HG03354 (cell line): ENCODE results near the gene PTGER2.

Source experiments
- ATAC-seq: cut with Tn5 transposase; IDR thresholded peaks from one replicate; pipeline ENCODE4 v1.9.1; 2021; ENCODE audit warnings: mild to moderate bottlenecking; ENCODE audit not compliant: unreplicated experiment, poor library complexity, severe bottlenecking

The PTGER2 gene

DNA sequence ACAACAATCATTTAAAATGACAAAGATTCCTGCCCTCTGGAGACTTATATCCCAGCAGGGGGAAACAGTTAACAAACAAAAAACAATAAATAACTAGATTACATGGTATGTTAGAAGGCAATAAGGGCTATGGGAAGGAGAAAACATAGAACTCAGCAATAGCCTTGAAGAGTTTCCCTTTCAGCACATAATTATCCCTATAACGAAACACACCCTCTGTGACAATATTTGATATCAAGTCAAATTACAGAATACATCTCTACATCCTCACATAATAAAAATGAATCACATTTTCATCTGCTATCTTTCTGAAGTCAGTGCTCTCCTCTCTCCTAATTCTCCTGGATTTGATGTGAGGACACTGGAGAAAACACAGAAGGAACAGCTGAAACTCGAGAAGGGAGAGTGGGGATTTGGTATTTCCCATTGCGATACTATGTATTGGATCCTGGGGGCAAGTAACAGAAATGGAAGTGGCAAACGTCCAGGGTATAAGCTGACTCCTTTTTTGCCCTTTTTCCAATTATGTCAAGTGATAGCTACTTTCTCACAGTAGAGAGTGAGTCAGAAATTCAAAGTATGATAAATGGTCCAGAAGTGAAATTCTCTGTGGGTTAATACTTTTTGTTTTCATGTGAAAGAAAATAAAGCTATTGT lies 9.7 kb upstream of the PTGER2 start:
- no peak for ATAC-seq

DNA sequence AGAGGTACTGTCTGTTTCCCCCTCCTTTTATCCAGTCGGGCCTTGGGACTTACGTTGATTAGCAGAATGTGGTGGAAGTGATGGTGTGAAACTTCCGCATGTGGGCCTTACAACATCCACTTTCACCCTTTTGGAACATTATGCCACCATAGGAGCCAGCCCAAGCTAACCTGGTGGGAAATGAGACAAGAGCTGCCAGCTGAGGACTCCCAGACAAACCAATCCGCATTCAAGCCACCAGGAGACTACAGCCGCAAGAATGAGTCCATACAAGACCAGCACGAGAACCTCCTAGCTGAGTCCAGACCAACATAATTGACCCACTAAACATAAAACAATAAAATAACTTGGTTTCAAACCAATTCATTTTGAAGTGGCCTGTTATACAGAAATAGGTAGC lies 9.1 kb upstream of the PTGER2 start:
- ATAC-seq: no peak

DNA sequence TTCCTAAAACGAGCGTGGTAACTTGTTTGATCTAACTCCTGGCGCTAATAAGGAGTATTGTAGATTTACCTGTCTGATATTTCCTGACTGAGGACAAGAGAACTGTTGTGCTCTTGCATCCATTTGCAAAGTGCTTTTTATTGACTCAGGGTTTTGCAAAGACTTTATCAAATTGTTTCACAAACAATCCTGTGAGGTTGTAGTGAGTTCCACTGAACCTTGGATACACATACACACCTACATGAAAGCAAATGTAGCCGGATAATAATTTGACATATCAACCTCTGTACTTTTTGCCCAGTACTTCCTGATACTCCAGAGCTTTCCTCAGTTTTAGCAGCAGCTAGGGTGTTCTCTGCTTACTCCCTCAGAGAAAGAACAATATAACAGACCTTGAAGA lies 6.7 kb upstream of the PTGER2 start:
- no peak for ATAC-seq

GRCh38 chr14:52307905-52308304 lies 6.2 kb upstream of the PTGER2 start:
- no peak for ATAC-seq

- no peak for ATAC-seq
These were observed 3.6 kb upstream of the PTGER2 start for GRCh38 chr14:52310541-52310940.

- ATAC-seq: no peak
These were observed 1.2 kb upstream of the PTGER2 start for GRCh38 chr14:52312931-52313355.

GRCh38 chr14:52313462-52313861 lies 650 bp upstream of the PTGER2 start:
- ATAC-seq: no peak

DNA sequence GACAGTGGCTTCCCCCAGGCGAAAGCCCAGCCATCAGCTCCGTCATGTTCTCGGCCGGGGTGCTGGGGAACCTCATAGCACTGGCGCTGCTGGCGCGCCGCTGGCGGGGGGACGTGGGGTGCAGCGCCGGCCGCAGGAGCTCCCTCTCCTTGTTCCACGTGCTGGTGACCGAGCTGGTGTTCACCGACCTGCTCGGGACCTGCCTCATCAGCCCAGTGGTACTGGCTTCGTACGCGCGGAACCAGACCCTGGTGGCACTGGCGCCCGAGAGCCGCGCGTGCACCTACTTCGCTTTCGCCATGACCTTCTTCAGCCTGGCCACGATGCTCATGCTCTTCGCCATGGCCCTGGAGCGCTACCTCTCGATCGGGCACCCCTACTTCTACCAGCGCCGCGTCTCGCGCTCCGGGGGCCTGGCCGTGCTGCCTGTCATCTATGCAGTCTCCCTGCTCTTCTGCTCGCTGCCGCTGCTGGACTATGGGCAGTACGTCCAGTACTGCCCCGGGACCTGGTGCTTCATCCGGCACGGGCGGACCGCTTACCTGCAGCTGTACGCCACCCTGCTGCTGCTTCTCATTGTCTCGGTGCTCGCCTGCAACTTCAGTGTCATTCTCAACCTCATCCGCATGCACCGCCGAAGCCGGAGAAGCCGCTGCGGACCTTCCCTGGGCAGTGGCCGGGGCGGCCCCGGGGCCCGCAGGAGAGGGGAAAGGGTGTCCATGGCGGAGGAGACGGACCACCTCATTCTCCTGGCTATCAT lies 663 bp downstream of the PTGER2 start:
- ATAC-seq: peak; percentile 35

DNA sequence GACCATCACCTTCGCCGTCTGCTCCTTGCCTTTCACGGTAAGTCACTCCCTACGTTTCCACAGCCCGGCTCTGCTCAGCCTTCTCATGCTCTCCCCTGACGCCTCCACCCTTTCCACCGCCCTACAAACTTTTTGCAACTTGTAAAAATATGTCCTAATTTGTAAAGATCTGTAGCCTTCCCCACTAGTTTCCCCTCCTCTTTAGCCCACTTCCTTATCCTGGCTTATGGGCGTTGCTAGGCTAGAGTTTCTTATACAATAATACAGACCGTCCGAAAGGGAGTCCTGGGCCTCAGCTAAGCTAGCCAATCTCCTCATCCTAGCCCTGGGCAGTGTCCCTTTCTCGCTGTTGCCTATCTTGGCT lies 1.2 kb downstream of the PTGER2 start:
- ATAC-seq: peak; percentile 11

- ATAC-seq: no peak
These were observed 4.0 kb downstream of the PTGER2 start for GRCh38 chr14:52318062-52318461.

DNA sequence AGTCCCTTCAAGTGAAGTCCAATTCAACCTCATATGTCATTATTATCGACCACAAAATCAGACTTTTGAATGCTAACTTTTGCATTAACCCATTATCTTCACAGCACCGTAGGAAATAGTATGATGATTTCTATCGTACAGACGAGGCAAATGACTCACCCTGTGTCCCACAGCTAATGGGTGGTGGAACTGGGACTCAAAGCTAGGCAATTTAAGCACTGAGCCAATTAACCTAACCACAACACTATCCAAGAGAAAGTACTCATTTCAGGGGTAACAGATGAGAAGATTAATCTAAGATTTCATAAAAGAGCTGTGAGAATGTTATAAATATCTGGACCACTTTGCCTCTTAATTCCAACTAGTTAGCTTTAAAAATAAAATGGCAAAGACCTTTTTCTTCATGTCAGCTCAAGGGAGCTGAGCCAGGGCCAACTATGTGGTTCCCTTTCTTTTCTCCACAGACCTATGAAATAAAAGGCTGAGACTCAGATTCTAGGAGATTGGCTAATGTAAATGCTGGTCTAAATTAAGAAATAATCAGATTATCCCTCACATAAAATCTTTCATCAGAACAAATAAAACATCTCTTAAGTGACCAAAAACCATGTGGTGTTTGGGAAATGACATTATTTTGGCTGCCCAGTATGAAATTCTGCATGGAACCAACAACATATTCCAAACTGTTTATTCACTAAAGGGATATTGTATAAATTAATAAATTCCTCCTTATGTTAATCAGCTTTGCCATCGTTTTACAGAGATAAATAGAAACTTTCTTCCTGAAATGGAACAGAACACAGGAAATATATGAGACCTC lies 4.9 kb downstream of the PTGER2 start:
- no peak for ATAC-seq

DNA sequence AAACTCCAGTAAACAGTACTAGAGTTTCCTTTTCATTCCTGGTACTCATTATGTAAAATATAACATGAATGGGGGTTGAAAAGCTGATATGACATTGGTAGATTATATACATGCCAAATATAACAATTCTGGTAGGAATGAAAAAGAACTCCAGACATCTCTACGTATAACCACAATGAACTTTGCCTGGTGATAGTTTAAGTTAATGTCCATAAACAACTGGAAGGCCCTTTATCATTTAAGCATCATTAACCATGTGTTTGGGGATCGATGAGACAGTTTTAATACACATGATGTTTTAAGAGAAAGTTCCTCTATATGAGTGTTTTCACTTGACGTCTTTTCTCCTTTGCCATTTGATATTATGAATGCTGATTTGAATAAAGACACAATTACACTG lies 5.8 kb downstream of the PTGER2 start:
- ATAC-seq: no peak

DNA sequence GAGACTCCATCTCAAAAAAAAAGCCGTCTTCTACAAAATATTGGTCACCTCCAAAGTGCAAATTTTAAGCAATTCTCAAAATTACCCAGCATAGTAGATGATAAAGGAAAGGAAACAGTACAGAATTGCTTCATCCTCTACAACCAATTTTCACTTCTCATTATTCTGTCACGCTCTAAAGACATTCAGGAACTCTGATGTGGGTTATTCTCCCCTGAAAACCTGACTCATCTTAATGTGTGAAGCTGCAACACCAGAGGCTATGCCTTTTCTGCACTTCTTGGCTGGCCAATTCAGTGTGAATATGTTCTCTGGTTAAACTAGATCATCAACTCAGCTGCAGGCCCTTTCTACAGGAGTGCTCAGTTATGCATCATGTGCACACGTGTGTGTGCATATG lies 11.0 kb downstream of the PTGER2 start:
- ATAC-seq: peak; percentile 96

DNA sequence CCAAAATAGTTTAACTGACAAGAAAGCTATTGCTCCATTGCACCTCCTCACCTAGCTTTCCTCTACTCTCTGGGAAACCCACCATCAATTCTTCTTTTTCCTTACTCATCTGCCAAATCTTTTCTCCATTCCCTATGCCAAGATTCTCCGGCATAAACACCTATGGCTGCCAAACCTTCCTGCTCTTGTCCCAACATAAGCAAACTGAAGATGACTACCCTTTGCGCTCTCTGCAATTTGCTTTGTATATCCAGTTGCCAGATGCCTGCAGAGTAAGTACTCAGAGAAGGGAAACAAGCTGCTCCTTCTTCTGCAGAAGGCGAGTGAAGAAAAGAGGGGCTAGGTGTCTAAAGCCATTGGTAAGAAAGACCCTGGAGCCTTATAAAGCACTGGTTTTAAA lies 11.5 kb downstream of the PTGER2 start:
- no peak for ATAC-seq

DNA sequence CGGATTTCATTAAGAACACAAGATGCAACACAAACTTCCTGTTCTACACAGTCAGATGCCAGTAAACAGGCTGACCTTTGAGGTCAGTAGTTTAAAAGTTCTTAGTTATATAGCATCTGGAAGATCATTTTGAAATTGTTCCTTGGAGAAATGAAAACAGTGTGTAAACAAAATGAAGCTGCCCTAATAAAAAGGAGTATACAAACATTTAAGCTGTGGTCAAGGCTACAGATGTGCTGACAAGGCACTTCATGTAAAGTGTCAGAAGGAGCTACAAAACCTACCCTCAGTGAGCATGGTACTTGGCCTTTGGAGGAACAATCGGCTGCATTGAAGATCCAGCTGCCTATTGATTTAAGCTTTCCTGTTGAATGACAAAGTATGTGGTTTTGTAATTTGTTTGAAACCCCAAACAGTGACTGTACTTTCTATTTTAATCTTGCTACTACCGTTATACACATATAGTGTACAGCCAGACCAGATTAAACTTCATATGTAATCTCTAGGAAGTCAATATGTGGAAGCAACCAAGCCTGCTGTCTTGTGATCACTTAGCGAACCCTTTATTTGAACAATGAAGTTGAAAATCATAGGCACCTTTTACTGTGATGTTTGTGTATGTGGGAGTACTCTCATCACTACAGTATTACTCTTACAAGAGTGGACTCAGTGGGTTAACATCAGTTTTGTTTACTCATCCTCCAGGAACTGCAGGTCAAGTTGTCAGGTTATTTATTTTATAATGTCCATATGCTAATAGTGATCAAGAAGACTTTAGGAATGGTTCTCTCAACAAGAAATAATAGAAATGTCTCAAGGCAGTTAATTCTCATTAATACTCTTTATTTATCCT lies 13.5 kb downstream of the PTGER2 start:
- ATAC-seq: no peak

DNA sequence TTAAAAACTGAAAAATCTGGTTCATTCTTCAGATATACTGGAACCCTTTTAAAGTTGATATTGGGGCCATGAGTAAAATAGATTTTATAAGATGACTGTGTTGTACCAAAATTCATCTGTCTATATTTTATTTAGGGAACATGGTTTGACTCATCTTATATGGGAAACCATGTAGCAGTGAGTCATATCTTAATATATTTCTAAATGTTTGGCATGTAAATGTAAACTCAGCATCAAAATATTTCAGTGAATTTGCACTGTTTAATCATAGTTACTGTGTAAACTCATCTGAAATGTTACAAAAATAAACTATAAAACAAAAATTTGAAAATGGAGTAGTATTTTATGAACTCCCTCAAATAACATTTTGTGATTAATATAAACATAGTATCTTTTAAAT lies 14.2 kb downstream of the PTGER2 start:
- no peak for ATAC-seq

DNA sequence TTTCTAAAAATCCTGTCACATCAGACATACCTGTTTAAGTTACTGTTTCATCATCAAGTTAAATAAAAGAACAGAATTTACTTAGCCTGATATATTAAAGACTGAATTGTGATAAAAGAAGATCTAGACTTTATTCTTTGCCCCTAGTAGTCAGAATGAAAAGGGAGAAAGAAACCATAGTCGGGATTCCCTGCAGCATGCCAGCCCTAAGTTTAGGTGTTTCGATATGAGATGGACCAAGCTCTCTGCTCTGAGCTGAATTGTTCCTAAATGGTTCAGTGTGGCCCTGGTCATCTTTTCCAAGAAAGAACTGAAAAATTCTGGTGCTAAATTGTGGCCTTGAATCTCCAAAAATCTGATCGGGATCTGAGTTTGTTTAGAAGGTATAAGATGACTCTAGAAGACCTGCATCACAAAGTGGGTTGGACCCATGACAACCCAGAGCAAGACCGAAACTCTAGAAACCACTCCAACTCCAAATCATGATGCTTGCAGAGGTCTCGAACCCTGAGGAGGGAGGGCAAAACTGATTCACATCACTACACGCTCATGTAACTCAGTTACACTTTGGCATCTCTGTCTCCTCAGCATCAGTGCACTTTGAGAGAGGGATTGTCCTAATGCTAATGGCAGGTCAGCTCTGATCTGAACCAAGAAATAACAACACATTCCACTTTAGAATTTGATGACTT lies 15.7 kb downstream of the PTGER2 start:
- ATAC-seq: no peak

- no peak for ATAC-seq
These were observed 18.2 kb downstream of the PTGER2 start for GRCh38 chr14:52332269-52332668.

GRCh38 chr14:52333108-52333507 lies 19.0 kb downstream of the PTGER2 start:
- no peak for ATAC-seq
